Suprapubic skin (tissue), 4 donors: ENCODE data around the gene GSK3B. TPM values are rescaled to one million over a fixed set of nuclear protein-coding genes. Genes with fewer than 3 reads are reported as not detected.

Experiments
- DNase-seq, 2 donors: peaks; one replicate each; pipeline ENCODE4 v3.0.0-alpha.2; 2019; ENCODE audit warnings: low spot score in 2 of 2
- H3K27ac ChIP-seq: fragments of 200-600 bp; sonication (generic); one replicate; pipeline ENCODE4 v1.5.1; 2019
- H3K27me3 ChIP-seq: fragments of 200-600 bp; sonication (generic); one replicate; pipeline ENCODE4 v1.5.1; 2019
- H3K36me3 ChIP-seq: fragments of 200-600 bp; sonication (generic); one replicate; pipeline ENCODE4 v1.5.1; 2019
- H3K4me1 ChIP-seq: fragments of 200-600 bp; sonication (generic); one replicate; pipeline ENCODE4 v1.5.1; 2019
- H3K4me3 ChIP-seq: fragments of 200-600 bp; sonication (generic); one replicate; pipeline ENCODE4 v1.5.1; 2019; ENCODE audit warnings: mild to moderate bottlenecking
- H3K9me3 ChIP-seq: fragments of 200-600 bp; sonication (generic); one replicate; pipeline ENCODE4 v1.5.1; 2019
- EP300 ChIP-seq: sonication (generic); formaldehyde crosslinking; IDR thresholded peaks from one replicate; pipeline ENCODE4 v1.6.1; 2017; ENCODE audit warnings: antibody characterized with exemption
- POLR2A ChIP-seq, 2 donors: fragments of 450-650 bp; IDR thresholded peaks; one replicate each; pipeline ENCODE4 v1.6.1; 2017; ENCODE audit warnings: antibody characterized with exemption in 2 of 2, mild to moderate bottlenecking in 2 of 2, moderate library complexity in 2 of 2
- POLR2AphosphoS5 ChIP-seq, 3 donors: sonication (generic); formaldehyde crosslinking; IDR thresholded peaks; one replicate each; pipeline ENCODE4 v1.6.1; 2017; ENCODE audit warnings: antibody characterized with exemption in 3 of 3
- WGBS: methylation state at CpG from one replicate; pipeline ENCODE4 v1.1.5; 2018; 5-methylcytosine and 5-hydroxymethylcytosine counted together
- total RNA-seq, 4 donors: library from RNA; depleted of rRNA; stranded (reverse); fragments of >200 nt; gene quantifications; one replicate each; pipeline ENCODE4 v1.1.0, GENCODE V29; 2016
- TF ChIP-seq, protein P1 (sequence below), 2 donors: fragments of 200-600 bp in 1 of 2; fragments of 450-650 bp in 1 of 2; sonication (generic) in 1 of 2; IDR thresholded peaks; one replicate each; pipeline ENCODE4 v1.5.1; 2016 to 2019; ENCODE audit warnings: antibody characterized with exemption in 2 of 2, mild to moderate bottlenecking in 1 of 2, moderate library complexity in 1 of 2

The GSK3B gene
- total RNA-seq, 4 donors from 2014 or later = 43.8 to 58.1 (median 53.0) TPM

DNA sequence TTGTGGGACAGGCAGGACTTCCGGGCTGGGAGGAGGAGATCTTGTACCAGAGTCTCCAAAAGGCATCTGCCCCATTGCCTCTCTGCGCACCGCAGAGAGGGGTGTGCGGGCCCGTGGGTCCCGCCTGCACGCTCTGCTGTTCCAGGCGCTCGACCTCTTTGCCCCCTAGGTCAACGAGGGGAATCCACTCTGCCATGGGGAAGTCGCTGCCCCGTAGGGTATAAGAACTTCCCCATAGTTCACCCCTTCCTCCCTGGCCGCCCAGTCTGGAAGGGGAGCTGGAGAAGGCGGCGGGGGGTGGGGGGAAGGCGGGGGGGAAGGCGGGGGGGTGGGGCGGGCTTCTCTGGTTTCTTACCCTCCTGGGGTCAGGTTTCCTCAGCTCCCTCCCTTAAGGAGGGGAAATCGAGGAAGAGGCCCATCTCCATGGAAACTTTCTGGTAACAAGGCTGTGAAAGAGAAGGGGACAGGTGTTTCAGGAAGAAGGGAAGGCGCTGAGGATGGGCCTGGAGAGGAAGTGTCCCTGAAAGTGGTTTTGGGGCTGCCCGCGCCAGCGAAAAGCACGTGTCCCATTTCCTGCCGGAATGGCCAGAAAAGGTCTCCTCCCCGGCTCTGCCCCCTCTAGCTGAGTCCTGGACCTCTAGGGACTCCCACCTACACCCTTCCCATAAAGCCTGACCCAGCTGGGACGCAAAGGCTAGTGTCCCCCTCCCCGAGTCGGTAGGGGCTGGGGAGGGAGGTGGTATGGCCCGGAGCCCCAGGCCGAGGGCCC lies 284.8 kb downstream of the GSK3B start:
- Histone ChIP-seq H3K9me3 (no peaks in the 10 kb centered on the region), H3K4me1 (peaks cover 10% of the 10 kb centered on the region), H3K27ac (no peak overlapping the region), H3K27me3 (no peaks in the 10 kb centered on the region), H3K36me3 (no peaks in the 10 kb centered on the region), H3K4me3 (peak overlapping the region; percentile 52)
- TF ChIP-seq POLR2AphosphoS5 (IDR thresholded peaks at IDR 0.05) (no peak), EP300 (no peak), POLR2A (IDR thresholded peaks at IDR 0.05) (no peak)
- TF ChIP-seq, protein P1, sequence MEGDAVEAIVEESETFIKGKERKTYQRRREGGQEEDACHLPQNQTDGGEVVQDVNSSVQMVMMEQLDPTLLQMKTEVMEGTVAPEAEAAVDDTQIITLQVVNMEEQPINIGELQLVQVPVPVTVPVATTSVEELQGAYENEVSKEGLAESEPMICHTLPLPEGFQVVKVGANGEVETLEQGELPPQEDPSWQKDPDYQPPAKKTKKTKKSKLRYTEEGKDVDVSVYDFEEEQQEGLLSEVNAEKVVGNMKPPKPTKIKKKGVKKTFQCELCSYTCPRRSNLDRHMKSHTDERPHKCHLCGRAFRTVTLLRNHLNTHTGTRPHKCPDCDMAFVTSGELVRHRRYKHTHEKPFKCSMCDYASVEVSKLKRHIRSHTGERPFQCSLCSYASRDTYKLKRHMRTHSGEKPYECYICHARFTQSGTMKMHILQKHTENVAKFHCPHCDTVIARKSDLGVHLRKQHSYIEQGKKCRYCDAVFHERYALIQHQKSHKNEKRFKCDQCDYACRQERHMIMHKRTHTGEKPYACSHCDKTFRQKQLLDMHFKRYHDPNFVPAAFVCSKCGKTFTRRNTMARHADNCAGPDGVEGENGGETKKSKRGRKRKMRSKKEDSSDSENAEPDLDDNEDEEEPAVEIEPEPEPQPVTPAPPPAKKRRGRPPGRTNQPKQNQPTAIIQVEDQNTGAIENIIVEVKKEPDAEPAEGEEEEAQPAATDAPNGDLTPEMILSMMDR (IDR thresholded peaks at IDR 0.05) = no peak
- WGBS = 28% methylated on average over 22 of the region's 31 CpGs
- no peak for DNase-seq

DNA sequence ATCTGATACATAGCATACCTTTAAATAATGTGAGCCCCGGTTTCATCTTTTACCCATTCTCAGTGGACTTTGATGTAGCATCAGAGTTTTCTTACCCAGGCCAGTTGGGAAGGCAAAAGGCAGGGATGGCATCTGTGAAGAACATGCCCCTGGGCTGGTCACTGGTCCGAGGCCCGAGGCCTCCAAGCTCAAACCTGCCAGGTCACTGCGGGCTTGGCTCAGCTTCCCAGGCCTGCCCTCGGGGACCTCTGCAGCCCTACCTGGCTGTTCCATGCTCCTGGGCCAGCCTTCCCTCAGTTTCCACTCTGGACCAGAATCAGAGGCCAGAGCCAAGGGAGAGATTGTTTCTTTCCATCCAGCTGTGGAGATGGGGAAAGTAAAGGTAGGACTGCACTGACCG lies 285.4 kb downstream of the GSK3B start:
- Histone ChIP-seq H3K4me1 (peaks cover 10% of the 10 kb centered on the region), H3K27me3 (no peaks in the 10 kb centered on the region), H3K4me3 (no peak overlapping the region), H3K27ac (no peak overlapping the region), H3K9me3 (no peaks in the 10 kb centered on the region), H3K36me3 (no peaks in the 10 kb centered on the region)
- TF ChIP-seq EP300 = no peak
- TF ChIP-seq, protein P1 (IDR thresholded peaks at IDR 0.05) = no peak
- no peak for TF ChIP-seq POLR2AphosphoS5 (IDR thresholded peaks at IDR 0.05)
- no peak for TF ChIP-seq POLR2A (IDR thresholded peaks at IDR 0.05)
- no peak for DNase-seq
- 95% methylated on average over 5 of the region's 6 CpGs for WGBS

DNA sequence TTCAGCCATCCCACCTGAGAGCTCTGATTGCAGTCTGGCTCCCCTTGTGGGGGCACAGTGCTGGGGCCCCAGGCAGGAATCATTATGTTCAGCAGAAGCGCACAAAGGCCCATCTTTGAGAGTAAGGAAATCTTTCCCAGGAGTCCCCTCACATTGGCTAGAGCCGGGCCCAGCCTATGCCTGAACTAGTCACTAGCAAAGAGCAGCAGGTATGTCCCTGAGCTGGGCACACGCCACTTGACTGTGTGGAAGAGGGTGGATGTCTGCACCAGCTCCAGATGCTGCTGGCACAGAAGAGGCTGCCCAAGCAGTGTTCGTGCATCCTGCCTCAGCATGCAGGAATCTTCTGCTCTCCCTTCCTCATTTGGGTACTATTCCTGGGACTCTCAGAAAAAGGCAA lies 286.0 kb downstream of the GSK3B start:
- 100% methylated on average over 3 of the region's 4 CpGs for WGBS
- no peak overlapping the region for H3K4me3 ChIP-seq
- H3K36me3 ChIP-seq = no peaks in the 10 kb centered on the region
- H3K27me3 ChIP-seq = no peaks in the 10 kb centered on the region
- H3K27ac ChIP-seq = no peak overlapping the region
- no peak for DNase-seq
- TF ChIP-seq, protein P1 (IDR thresholded peaks at IDR 0.05) = no peak
- no peak for TF ChIP-seq POLR2A (IDR thresholded peaks at IDR 0.05)
- no peak for TF ChIP-seq POLR2AphosphoS5 (IDR thresholded peaks at IDR 0.05)
- TF ChIP-seq EP300 = no peak
- H3K9me3 ChIP-seq = no peaks in the 10 kb centered on the region
- peaks cover 10% of the 10 kb centered on the region for H3K4me1 ChIP-seq

DNA sequence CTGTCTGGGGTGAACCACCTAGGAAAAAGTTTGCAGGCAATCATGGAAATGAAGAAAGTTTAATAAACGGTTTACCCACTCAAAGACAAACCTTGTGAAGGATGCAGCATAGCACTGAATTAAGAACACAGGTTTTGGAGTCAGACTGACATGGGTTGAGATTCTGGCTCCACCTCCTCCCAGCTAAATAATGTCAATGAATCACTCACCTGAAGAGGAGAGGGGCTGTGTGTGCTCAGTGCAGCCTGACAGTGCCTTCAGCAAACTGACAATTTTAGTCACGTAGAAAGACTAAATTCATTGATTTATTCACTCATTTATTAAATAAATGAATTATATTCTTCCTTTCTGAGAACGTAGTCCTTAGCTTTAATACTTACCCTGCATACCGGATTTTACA lies 293.4 kb downstream of the GSK3B start:
- H3K4me3 ChIP-seq = no peak overlapping the region
- H3K9me3 ChIP-seq = no peaks in the 10 kb centered on the region
- no peaks in the 10 kb centered on the region for H3K36me3 ChIP-seq
- 38% methylated on average over 4 of the region's 4 CpGs for WGBS
- H3K27ac ChIP-seq = no peak overlapping the region
- no peaks in the 10 kb centered on the region for H3K4me1 ChIP-seq
- TF ChIP-seq, protein P1 (IDR thresholded peaks at IDR 0.05) = no peak
- TF ChIP-seq POLR2AphosphoS5 (IDR thresholded peaks at IDR 0.05) (no peak), POLR2A (IDR thresholded peaks at IDR 0.05) (no peak), EP300 (no peak)
- no peaks in the 10 kb centered on the region for H3K27me3 ChIP-seq
- no peak for DNase-seq

DNA sequence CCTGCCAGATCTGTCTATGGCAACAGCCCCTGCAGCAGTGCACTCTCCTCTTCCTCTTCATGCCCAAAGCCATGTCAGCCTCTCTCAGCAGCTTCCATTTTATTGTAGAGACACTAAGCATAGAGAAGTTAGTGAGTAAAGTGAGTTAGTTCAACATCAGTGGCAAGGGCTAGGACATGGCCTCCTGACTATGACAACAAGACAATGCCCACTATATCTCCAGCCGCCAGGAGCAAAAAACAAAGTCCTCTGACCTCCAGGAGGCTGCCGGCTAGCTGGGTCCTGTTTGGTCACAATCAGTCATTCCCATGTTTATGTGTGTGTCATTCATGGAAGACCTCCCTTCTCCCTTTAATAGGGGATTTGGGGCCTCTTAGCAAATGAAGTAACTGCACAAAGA lies 297.5 kb downstream of the GSK3B start:
- no peak overlapping the region for H3K4me3 ChIP-seq
- TF ChIP-seq POLR2A (IDR thresholded peaks at IDR 0.05) (no peak), EP300 (no peak), POLR2AphosphoS5 (IDR thresholded peaks at IDR 0.05) (no peak)
- TF ChIP-seq, protein P1 (IDR thresholded peaks at IDR 0.05) = no peak
- no peak overlapping the region for H3K27ac ChIP-seq
- 91% methylated on average over 2 of the region's 2 CpGs for WGBS
- no peaks in the 10 kb centered on the region for H3K9me3 ChIP-seq
- no peaks in the 10 kb centered on the region for H3K36me3 ChIP-seq
- H3K27me3 ChIP-seq = no peaks in the 10 kb centered on the region
- peak in 1 of 2 donors; percentile 26 for DNase-seq
- no peaks in the 10 kb centered on the region for H3K4me1 ChIP-seq
